Central memory CD4-positive, alpha-beta T cell (primary cell): ENCODE data around the gene LIMA1.
"Not testable (repeated sequence)": the region's sequence is repeated elsewhere in the genome, so short reads cannot be mapped to it uniquely, and the experiment has no call there.

Experiments used
- DNase-seq: peaks from one replicate; pipeline ENCODE4 v3.0.0; 2022

Gene LIMA1

GRCh38 chr12:50185301-50185895 lies 97.9 kb downstream of the LIMA1 start:
- no peak for DNase-seq

- no peak for DNase-seq
Measured at GRCh38 chr12:50184261-50184660, 99.1 kb downstream of the LIMA1 start.

GRCh38 chr12:50182461-50182860 lies 100.9 kb downstream of the LIMA1 start:
- DNase-seq, result no peak

- no peak for DNase-seq
Measured at GRCh38 chr12:50181691-50182090, 101.6 kb downstream of the LIMA1 start.

GRCh38 chr12:50175716-50176026 lies 107.6 kb downstream of the LIMA1 start:
- no peak for DNase-seq

GRCh38 chr12:50174971-50175715 lies 108.2 kb downstream of the LIMA1 start:
- DNase-seq, result peak; percentile 52

GRCh38 chr12:50167049-50167828 lies 116.1 kb downstream of the LIMA1 start, which contains the start of gene CERS5:
CERS5 (minus strand) TSS chr12:50167369; CDS start chr12:50167297, 72 bp downstream.
- DNase-seq, result peak; percentile 97

GRCh38 chr12:50166799-50167048 lies 116.6 kb downstream of the LIMA1 start:
- DNase-seq, result no peak

- DNase-seq, result no peak
Measured at GRCh38 chr12:50164963-50165362, 118.4 kb downstream of the LIMA1 start.

GRCh38 chr12:50162230-50162629 lies 121.1 kb downstream of the LIMA1 start:
- no peak for DNase-seq

- no peak for DNase-seq
Measured at GRCh38 chr12:50160643-50161042, 122.7 kb downstream of the LIMA1 start.

- no peak for DNase-seq
Measured at GRCh38 chr12:50157259-50157658, 126.1 kb downstream of the LIMA1 start.

GRCh38 chr12:50156641-50157040 lies 126.7 kb downstream of the LIMA1 start:
- DNase-seq, result no peak

GRCh38 chr12:50154947-50155346 lies 128.4 kb downstream of the LIMA1 start:
- DNase-seq, result not testable (repeated sequence)

- no peak for DNase-seq
Measured at GRCh38 chr12:50151047-50151687, 132.2 kb downstream of the LIMA1 start.

- DNase-seq, result no peak
Measured at GRCh38 chr12:50149311-50149710, 134.0 kb downstream of the LIMA1 start.

GRCh38 chr12:50148011-50148410 lies 135.3 kb downstream of the LIMA1 start:
- not testable (repeated sequence) for DNase-seq

- DNase-seq, result no peak
Measured at GRCh38 chr12:50147281-50147680, 136.0 kb downstream of the LIMA1 start.

- no peak for DNase-seq
Measured at GRCh38 chr12:50145439-50145838, 137.9 kb downstream of the LIMA1 start.

- DNase-seq, result no peak
Measured at GRCh38 chr12:50142993-50143392, 140.3 kb downstream of the LIMA1 start.

GRCh38 chr12:50132505-50133135 lies 150.7 kb downstream of the LIMA1 start:
- DNase-seq, result peak; percentile 40

GRCh38 chr12:50129290-50129689 lies 154.0 kb downstream of the LIMA1 start:
- DNase-seq, result no peak

- no peak for DNase-seq
Measured at GRCh38 chr12:50127546-50127945, 155.8 kb downstream of the LIMA1 start.
